Activated CD4-positive, alpha-beta memory T cell treated with anti-CD3 and anti-CD28 coated beads, Interleukin-2, amount 10 ng/mL, durations not matched to agents 7 days and 5 days (primary cell): ENCODE measurements around the gene SLC35D3. TPM values are rescaled to one million over a fixed set of nuclear protein-coding genes. Genes with fewer than 3 reads are reported as not detected.
A peak's percentile ranks its signal among the peaks of the same experiment; 100 is the strongest.
"Not testable (repeated sequence)": the region's sequence is repeated elsewhere in the genome, so short reads cannot be mapped to it uniquely, and the experiment has no call there.

Source experiments
- CTCF ChIA-PET: fragments of 350-600 bp; sonication (Branson Sonifier 250); formaldehyde crosslinking; loops from one replicate; lab custom pipeline; 2021; ENCODE audit warnings: antibody characterized with exemption, inconsistent platforms; lab: Charles Lee
- POLR2A ChIA-PET: fragments of 350-600 bp; sonication (Branson Sonifier 250); formaldehyde crosslinking; loops from one replicate; lab custom pipeline; 2021; ENCODE audit warnings: antibody characterized with exemption; lab: Charles Lee
- DNase-seq: peaks from one replicate; pipeline ENCODE4 v3.0.0-alpha.2; 2020
- H3K27ac Mint-ChIP-seq: one replicate; pipeline ENCODE4 v1.8.0; 2021; ENCODE audit warnings: mild to moderate bottlenecking, mixed read lengths
- H3K27me3 Mint-ChIP-seq: one replicate; pipeline ENCODE4 v1.8.0; 2021; ENCODE audit warnings: mixed read lengths
- H3K36me3 Mint-ChIP-seq: one replicate; pipeline ENCODE4 v1.8.0; 2021; ENCODE audit warnings: low read depth, mixed read lengths
- H3K4me1 Mint-ChIP-seq: one replicate; pipeline ENCODE4 v1.8.0; 2021; ENCODE audit warnings: mixed read lengths
- H3K4me3 Mint-ChIP-seq: one replicate; pipeline ENCODE4 v1.8.0; 2021; ENCODE audit warnings: mild to moderate bottlenecking, mixed read lengths
- H3K9me3 Mint-ChIP-seq: one replicate; pipeline ENCODE4 v1.8.0; 2021; ENCODE audit warnings: mixed read lengths
- total RNA-seq, 2 experiments: library from RNA; stranded (reverse); gene quantifications; one replicate each; pipeline ENCODE4 v1.2.3, GENCODE V29; 2021

The SLC35D3 gene
- total RNA-seq, result under 1 TPM in 1 of 2 experiments, not detected in 1; 0.13 TPM

GRCh38 chr6:136921936-136922684 is at the start of gene SLC35D3:
TSS of gene SLC35D3 (plus strand) at chr6:136922301. CDS start at chr6:136922429, 128 bp downstream.
- ChIA-PET CTCF (interaction anchor here (0.9 to 1.2 kb wide), 4 partner anchors 13 to 130 kb away, joined by 3 to 5 read pairs (median 4); partner anchors contain the start of gene MAP3K5), POLR2A (interaction anchor here (1.6 kb wide), 1 partner anchor 122 kb away, joined by 3 read pairs; no protein-coding TSS in a partner anchor)
- no peak for DNase-seq

GRCh38 chr6:136873748-136874147 is 48.4 kb upstream of the SLC35D3 start:
- DNase-seq, result no peak
- H3K4me1 Mint-ChIP-seq, result no peaks in the 10 kb centered on the region
- no peak overlapping the region for H3K27ac Mint-ChIP-seq
- ChIA-PET CTCF (no interaction called here), POLR2A (no interaction called here)
- no peaks in the 10 kb centered on the region for H3K27me3 Mint-ChIP-seq
- peaks cover 38% of the 10 kb centered on the region for H3K36me3 Mint-ChIP-seq
- peaks cover 21% of the 10 kb centered on the region for H3K9me3 Mint-ChIP-seq
- no peak overlapping the region for H3K4me3 Mint-ChIP-seq

More at GRCh38 chr6:136921936-136922684, at the start of gene SLC35D3:
- Mint-ChIP-seq H3K27ac (no peak within 1 kb of the TSS), H3K4me3 (peak within 1 kb of the TSS; percentile 65), H3K4me1 (peaks cover 30% of the 10 kb centered on the region), H3K36me3 (no peaks in the 10 kb centered on the region), H3K27me3 (peaks cover 55% of the 10 kb centered on the region), H3K9me3 (no peaks in the 10 kb centered on the region)

- H3K4me3 Mint-ChIP-seq, H3K27ac Mint-ChIP-seq, H3K4me1 Mint-ChIP-seq, POLR2A ChIA-PET, CTCF ChIA-PET, H3K27me3 Mint-ChIP-seq, DNase-seq: not testable (repeated sequence)
- Mint-ChIP-seq H3K9me3 (peaks cover 21% of the 10 kb centered on the region), H3K36me3 (peaks cover 38% of the 10 kb centered on the region)
These were observed 45.6 kb upstream of the SLC35D3 start for GRCh38 chr6:136876469-136876868.

GRCh38 chr6:136880748-136881460 is 41.2 kb upstream of the SLC35D3 start:
- Mint-ChIP-seq H3K27me3 (no peaks in the 10 kb centered on the region), H3K4me1 (no peaks in the 10 kb centered on the region), H3K27ac (no peak overlapping the region), H3K4me3 (no peak overlapping the region), H3K9me3 (peaks cover 6% of the 10 kb centered on the region), H3K36me3 (peaks cover 18% of the 10 kb centered on the region)
- DNase-seq, result no peak
- ChIA-PET CTCF (no interaction called here), POLR2A (no interaction called here)

- Mint-ChIP-seq H3K36me3 (no peaks in the 10 kb centered on the region), H3K9me3 (no peaks in the 10 kb centered on the region), H3K27me3 (no peaks in the 10 kb centered on the region), H3K4me3 (no peak overlapping the region), H3K4me1 (peaks cover 13% of the 10 kb centered on the region), H3K27ac (no peak overlapping the region)
- no peak for DNase-seq
- ChIA-PET CTCF (interaction anchor here (1.2 kb wide), 1 partner anchor 9 kb away, joined by 3 read pairs; no protein-coding TSS in a partner anchor), POLR2A (interaction anchor here (0.6 kb wide), 1 partner anchor 1611 kb away, joined by 3 read pairs; no protein-coding TSS in a partner anchor)
These were observed 36.0 kb upstream of the SLC35D3 start for GRCh38 chr6:136886091-136886490.

- H3K4me3 Mint-ChIP-seq, result no peak overlapping the region
- H3K9me3 Mint-ChIP-seq, result no peaks in the 10 kb centered on the region
- H3K36me3 Mint-ChIP-seq, result no peaks in the 10 kb centered on the region
- ChIA-PET POLR2A (no interaction called here), CTCF (no interaction called here)
- H3K27me3 Mint-ChIP-seq, result no peaks in the 10 kb centered on the region
- H3K27ac Mint-ChIP-seq, result no peak overlapping the region
- no peak for DNase-seq
- H3K4me1 Mint-ChIP-seq, result peaks cover 15% of the 10 kb centered on the region
These were observed 34.1 kb upstream of the SLC35D3 start for GRCh38 chr6:136887953-136888352.

GRCh38 chr6:136889271-136890193 is 32.6 kb upstream of the SLC35D3 start:
- H3K36me3 Mint-ChIP-seq, result no peaks in the 10 kb centered on the region
- CTCF ChIA-PET, result no interaction called here

GRCh38 chr6:136890194-136890839 is 31.8 kb upstream of the SLC35D3 start:
- H3K4me1 Mint-ChIP-seq, result peaks cover 19% of the 10 kb centered on the region
- H3K4me3 Mint-ChIP-seq, result no peak overlapping the region
- POLR2A ChIA-PET, result no interaction called here
- H3K9me3 Mint-ChIP-seq, result no peaks in the 10 kb centered on the region
- H3K27ac Mint-ChIP-seq, result no peak overlapping the region
- no peak for DNase-seq
- H3K36me3 Mint-ChIP-seq, result no peaks in the 10 kb centered on the region
- H3K27me3 Mint-ChIP-seq, result no peaks in the 10 kb centered on the region
- CTCF ChIA-PET, result no interaction called here

More at GRCh38 chr6:136889271-136890193, 32.6 kb upstream of the SLC35D3 start:
- no peaks in the 10 kb centered on the region for H3K27me3 Mint-ChIP-seq
- no peak for DNase-seq
- POLR2A ChIA-PET, result no interaction called here
- H3K9me3 Mint-ChIP-seq, result no peaks in the 10 kb centered on the region
- no peak overlapping the region for H3K27ac Mint-ChIP-seq
- H3K4me3 Mint-ChIP-seq, result no peak overlapping the region
- H3K4me1 Mint-ChIP-seq, result peaks cover 19% of the 10 kb centered on the region

- no peak for DNase-seq
- H3K4me3 Mint-ChIP-seq, result no peak overlapping the region
- peaks cover 19% of the 10 kb centered on the region for H3K4me1 Mint-ChIP-seq
- POLR2A ChIA-PET, result no interaction called here
- no peaks in the 10 kb centered on the region for H3K9me3 Mint-ChIP-seq
- H3K27ac Mint-ChIP-seq, result no peak overlapping the region
- CTCF ChIA-PET, result no interaction called here
- no peaks in the 10 kb centered on the region for H3K27me3 Mint-ChIP-seq
- no peaks in the 10 kb centered on the region for H3K36me3 Mint-ChIP-seq
These were observed 31.1 kb upstream of the SLC35D3 start for GRCh38 chr6:136890986-136891385.

- no peaks in the 10 kb centered on the region for H3K27me3 Mint-ChIP-seq
These were observed 28.9 kb upstream of the SLC35D3 start for GRCh38 chr6:136893187-136893586.

GRCh38 chr6:136895901-136896300 is 26.2 kb upstream of the SLC35D3 start:
- no peaks in the 10 kb centered on the region for H3K27me3 Mint-ChIP-seq
- DNase-seq, result no peak
- no peak overlapping the region for H3K27ac Mint-ChIP-seq
- peaks cover 13% of the 10 kb centered on the region for H3K4me1 Mint-ChIP-seq
- POLR2A ChIA-PET, result no interaction called here
- H3K4me3 Mint-ChIP-seq, result no peak overlapping the region
- H3K36me3 Mint-ChIP-seq, result peaks cover 6% of the 10 kb centered on the region
- H3K9me3 Mint-ChIP-seq, result no peaks in the 10 kb centered on the region
- CTCF ChIA-PET, result interaction anchor here (1.2 to 1.8 kb wide), 3 partner anchors 10 to 51 kb away, joined by 3 to 4 read pairs (median 4); no protein-coding TSS in a partner anchor

More at GRCh38 chr6:136893187-136893586, 28.9 kb upstream of the SLC35D3 start:
- no peak for DNase-seq
- ChIA-PET POLR2A (interaction anchor here (1.1 kb wide), 1 partner anchor 101 kb away, joined by 3 read pairs; the partner anchor contains the start of gene MAP3K5), CTCF (interaction anchor here (1.2 kb wide), 1 partner anchor 29 kb away, joined by 3 read pairs; the partner anchor contains the start of gene SLC35D3)
- Mint-ChIP-seq H3K9me3 (no peaks in the 10 kb centered on the region), H3K27ac (no peak overlapping the region), H3K36me3 (no peaks in the 10 kb centered on the region), H3K4me3 (no peak overlapping the region), H3K4me1 (peaks cover 20% of the 10 kb centered on the region)

- Mint-ChIP-seq H3K4me1 (peaks cover 9% of the 10 kb centered on the region), H3K9me3 (no peaks in the 10 kb centered on the region), H3K36me3 (peaks cover 12% of the 10 kb centered on the region), H3K4me3 (no peak overlapping the region), H3K27ac (no peak overlapping the region), H3K27me3 (no peaks in the 10 kb centered on the region)
- DNase-seq, result no peak
- ChIA-PET POLR2A (no interaction called here), CTCF (interaction anchor here (1.8 kb wide), 1 partner anchor 35 kb away, joined by 4 read pairs; no protein-coding TSS in a partner anchor)
These were observed 25.0 kb upstream of the SLC35D3 start for GRCh38 chr6:136897071-136897470.
